ENCODE measurements around the gene TRAM2. TPM values are rescaled to one million over a fixed set of nuclear protein-coding genes. Genes with fewer than 3 reads are reported as not detected.

The TRAM2 gene
- total RNA-seq, 1 donor from 2014 or later = 12.6 TPM

GRCh38 chr6:52570291-52570700 is 6.6 kb downstream of the TRAM2 start:
- DNase-seq (ENCODE audit: low read depth in 2 of 2) = no peak

DNA sequence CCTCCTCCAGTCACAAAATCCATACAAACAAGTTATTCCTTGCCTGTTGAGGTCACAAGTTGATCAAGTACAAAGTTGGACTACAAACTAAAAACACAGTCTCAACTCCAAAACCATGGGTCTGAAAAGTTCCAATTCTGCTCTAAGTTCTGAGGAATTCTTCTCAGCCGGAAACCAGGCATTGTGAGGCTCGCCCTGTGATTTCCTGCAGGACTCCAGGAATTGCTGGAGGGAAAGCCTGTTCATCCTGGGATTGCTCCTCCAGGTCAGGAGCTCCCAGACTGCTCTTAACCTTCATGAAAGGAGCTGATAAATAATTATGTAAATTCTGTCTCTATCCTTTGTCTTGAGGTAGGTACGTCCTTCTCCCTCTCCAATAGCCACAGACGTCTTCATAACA is 8.5 kb downstream of the TRAM2 start:
- peak in 1 of 2 donors; percentile 92 for DNase-seq (ENCODE audit: low read depth in 2 of 2)

DNA sequence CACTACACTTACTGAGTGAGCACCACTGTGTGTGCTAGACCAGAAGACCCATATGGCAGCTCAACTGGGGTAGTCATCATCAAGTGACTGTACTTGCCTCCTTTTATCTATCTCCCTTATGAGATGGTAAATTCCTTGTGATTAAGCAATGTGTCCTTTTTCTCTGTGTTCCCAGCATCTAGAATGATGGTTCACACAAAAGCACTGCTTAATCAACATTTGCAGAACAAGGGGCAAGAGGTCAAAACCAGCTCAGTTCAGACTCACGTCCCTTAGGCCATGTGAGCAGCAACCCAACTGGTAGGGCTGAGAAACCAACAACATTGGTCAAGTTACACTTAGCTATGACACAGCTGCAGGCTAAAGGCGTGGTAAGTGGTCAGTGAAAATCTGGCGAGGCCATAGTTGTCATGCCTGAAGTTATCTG is 10.0 kb downstream of the TRAM2 start:
- DNase-seq (ENCODE audit: low read depth in 2 of 2) = peak in 1 of 2 donors; percentile 45

DNA sequence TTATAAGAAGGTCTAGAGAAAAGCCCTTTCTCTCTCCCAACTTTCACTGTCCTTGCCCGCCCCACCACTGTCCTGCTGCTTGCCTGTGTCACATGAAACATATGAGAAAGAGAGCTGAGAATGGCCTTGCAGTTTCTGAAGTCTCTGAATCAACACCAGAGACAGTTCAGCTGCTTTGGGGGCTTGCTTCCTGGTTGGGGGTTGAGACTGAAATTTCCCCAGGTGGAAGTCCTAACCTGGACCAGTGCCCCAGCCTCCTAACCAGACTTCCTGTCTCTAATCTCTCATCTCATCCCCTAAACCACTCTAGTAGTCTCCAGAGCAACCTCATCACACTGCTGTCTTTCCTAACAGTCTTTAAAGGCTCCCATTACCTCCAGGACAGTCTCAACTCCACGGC is 10.7 kb downstream of the TRAM2 start:
- DNase-seq (ENCODE audit: low read depth in 2 of 2) = no peak

GRCh38 chr6:52564856-52565255 is 12.0 kb downstream of the TRAM2 start:
- no peak for DNase-seq (ENCODE audit: low read depth in 2 of 2)

DNA sequence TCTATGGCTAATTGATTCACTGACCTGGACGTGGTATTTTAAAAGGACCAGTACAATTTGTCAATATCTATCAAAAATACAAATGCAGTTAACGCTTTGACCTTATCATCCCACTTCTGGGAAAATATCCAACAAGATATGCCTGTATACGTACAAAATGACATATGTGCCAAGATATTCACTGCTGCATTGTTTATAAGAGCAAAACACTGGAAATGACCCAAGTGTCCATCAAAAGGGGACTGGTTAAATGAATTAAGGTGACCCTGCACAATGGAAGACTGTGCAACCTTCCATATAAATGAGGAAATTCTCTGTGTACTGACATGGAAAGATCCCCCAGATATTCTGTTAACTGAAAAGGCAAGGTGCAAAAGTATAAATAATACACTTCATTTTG is 13.9 kb downstream of the TRAM2 start:
- peak in 1 of 2 donors; percentile 88 for DNase-seq (ENCODE audit: low read depth in 2 of 2)

DNA sequence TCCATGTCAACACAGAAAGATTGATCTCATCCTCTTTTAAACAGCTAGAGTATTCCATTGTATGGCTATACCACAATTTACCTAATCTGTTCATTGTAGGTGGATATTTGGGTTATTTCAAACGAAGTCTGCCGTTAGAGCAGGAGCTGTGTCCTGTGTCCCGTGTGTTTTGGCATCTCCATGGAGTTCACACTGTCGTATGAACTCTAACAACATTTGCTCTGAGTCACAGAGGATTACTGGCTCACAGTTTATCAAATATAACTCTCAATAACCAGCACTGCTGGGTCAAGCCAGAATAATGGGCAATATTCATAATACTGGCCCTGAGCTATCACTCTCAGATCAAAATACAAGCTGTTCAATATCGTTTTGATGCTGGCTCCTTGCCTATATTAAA is 16.4 kb downstream of the TRAM2 start:
- peak in 1 of 2 donors; percentile 72 for DNase-seq (ENCODE audit: low read depth in 2 of 2)

GRCh38 chr6:52558266-52559000 is 18.4 kb downstream of the TRAM2 start:
- DNase-seq (ENCODE audit: low read depth in 2 of 2) = no peak

DNA sequence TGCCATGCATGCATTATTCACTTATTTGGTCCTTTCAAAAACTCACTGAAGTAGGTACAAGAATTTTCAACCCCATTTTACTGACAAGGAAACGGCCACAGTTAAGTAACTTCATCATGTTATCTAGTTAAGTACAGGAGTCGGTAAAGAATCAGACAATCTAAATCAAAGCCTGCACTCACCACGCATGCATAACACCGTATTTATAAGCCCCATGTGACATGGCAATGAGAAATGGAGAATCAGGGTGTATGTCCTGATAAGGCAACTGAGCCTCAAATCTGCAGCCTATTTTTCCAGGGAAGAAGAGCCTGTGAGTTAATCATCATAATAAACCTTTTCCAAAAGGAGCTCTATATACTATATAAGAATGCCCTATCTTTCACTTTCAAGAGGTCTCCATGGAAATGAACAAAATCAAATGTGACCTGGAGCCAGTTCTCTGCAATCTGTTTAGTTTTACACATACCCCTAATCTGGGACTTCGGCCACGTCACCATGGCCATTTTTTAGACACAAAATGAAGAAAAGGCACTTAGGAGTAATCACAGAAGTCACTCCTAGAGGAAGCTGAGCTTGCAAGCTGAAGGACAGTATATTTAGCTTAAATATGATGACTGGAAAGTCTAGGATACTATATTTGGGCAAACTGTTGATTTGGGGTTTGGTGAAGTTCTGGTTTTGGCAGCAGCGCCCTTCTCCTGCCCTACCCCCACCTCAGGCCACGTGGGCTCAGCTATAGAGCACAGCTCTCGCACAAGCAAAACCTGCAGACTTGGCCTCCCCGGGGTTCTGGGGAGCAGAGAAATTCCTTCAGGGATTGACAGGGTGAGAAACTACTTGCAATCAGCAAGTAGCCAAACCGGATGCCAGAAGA is 19.2 kb downstream of the TRAM2 start:
- no peak for DNase-seq (ENCODE audit: low read depth in 2 of 2)

- no peak for DNase-seq (ENCODE audit: low read depth in 2 of 2)
Observed at GRCh38 chr6:52555518-52556233, 21.2 kb downstream of the TRAM2 start.

- DNase-seq (ENCODE audit: low read depth in 2 of 2) = no peak
Observed at GRCh38 chr6:52554684-52555280, 22.1 kb downstream of the TRAM2 start.

- peak in 1 of 2 donors; percentile 18 for DNase-seq (ENCODE audit: low read depth in 2 of 2)
Observed at GRCh38 chr6:52553719-52554118, 23.1 kb downstream of the TRAM2 start.

DNA sequence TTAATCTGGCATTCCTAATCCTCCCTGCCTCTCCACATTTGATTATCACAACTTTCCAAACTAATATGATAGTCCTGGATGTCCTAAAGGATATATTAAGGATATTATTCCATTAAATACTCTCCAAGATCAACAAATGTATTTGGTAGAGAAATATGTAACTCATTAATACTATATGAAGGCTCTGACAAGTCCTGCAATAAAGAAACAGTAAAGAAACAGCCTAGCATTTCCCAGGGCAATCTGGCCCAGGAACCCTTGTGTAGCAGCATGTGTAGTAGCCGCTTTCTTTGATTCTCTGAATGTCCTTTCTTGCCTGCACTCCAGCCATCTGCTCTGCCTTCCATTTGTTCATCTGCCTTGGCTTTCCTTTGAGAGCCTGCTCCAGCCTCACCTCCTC is 23.7 kb downstream of the TRAM2 start:
- DNase-seq (ENCODE audit: low read depth in 2 of 2) = no peak

DNA sequence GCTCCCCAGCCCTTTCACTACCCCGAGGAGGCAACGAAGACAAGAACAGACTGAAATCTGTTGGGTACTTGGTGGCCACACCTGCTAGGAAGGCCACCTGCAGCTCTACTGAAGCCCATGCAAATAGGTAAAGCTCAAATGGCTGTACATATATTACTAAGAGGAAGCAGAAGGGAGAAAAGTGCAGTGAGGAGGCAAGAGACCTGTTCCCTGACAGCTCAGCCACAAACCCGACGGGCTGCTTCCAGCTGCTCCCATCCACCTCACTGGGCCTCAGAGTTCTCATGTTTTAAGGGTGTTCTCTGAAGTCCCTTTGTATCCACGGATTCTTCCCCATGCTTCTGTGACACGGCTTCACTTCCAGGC is 24.6 kb downstream of the TRAM2 start:
- no peak for DNase-seq (ENCODE audit: low read depth in 2 of 2)

DNA sequence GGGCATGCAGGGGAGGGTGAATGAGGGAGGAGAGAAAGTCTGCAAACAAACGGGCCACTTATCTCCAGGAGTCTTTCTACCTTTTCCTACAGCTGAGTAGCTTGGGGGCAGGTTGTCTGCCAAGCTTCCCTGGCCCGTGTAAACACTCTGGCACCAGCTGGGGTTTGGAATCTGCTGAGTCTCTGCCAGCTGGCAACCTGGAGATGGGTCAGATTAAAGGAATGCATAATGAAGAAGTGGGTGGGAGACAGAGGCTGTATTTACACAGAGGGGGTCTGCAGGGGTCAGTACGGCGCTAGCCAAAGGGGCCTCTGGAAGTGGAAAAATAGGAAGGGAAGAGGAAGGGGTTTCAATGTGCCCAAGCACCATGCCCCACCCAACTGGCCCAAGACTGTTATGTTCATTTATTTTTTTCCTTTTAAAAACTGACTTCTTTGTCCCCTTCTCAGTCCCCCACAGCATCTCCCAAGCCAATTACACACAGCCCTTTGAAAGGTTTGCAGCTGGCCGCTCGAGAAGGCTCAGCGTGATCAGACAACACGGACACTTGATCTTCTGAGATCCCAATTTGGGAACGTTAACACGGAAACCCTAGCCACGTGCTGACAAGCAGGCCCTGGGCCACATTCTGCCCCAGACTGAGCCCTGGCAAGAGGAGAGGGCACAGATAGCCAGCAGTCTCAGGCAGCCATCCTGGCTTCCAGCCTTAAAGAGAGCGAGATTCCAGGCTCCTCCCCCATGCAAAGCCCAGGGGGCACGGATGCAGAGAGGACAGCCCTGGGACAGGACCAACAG is 25.2 kb downstream of the TRAM2 start:
- DNase-seq (ENCODE audit: low read depth in 2 of 2) = peak in 1 of 2 donors; percentile 82

GRCh38 chr6:52550870-52551269 is 26.0 kb downstream of the TRAM2 start:
- DNase-seq (ENCODE audit: low read depth in 2 of 2) = no peak

DNA sequence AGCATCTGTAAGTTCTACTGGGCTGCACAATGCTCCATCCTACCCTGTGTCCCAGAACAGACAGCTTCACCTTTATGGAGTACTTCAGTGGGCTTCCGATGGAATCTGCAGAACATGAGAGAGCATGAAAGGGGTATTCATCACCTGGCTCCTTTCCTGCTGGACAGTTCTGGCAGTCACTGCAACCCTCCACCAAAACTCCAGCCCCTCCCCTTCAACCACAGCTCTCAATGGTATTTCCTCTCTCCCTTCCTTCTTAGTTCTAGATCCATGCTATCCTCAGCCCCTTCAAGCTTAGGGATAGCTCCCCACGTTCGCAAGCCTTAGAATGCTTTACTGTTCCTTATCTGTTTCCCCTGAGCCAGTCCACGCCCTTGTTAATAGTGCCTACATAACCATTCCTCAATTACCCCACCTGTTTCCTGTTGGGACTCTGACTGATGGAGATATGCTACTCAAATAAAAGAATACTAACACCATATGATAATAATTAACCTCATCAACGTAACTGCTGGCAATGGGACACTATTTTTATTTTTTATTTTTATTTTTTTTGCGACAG is 26.8 kb downstream of the TRAM2 start:
- DNase-seq (ENCODE audit: low read depth in 2 of 2) = peak; percentile 22 to 79

DNA sequence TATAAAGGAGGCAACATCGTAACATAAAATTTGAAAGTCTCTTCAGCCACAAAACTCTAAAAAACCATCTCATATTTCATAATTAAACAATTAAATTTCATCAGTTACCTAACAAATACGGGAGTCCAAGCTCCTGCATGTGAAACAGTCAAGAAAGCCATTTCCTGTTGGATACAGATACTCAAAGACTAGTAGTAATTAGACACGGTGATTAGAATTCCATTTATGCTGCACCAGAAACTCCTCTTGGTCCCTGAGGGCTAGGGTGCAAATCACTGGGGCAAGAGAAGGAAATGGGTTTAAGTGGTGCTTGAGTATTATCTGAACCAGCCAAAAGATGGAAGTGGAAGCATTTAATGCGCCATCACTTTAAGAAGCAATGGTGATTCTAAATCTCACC is 27.4 kb downstream of the TRAM2 start:
- no peak for DNase-seq (ENCODE audit: low read depth in 2 of 2)

- no peak for DNase-seq (ENCODE audit: low read depth in 2 of 2)
Observed at GRCh38 chr6:52548999-52549398, 27.9 kb downstream of the TRAM2 start.

- DNase-seq (ENCODE audit: low read depth in 2 of 2) = no peak
Observed at GRCh38 chr6:52548353-52548713, 28.5 kb downstream of the TRAM2 start.
